GM12872 (cell line): ENCODE measurements around the gene VPS13A.

ENCODE experiments used
- TF ChIP-seq, protein P1 (sequence below): IDR thresholded peaks from 3 replicates; pipeline ENCODE4 v1.5.1; 2011; ENCODE audit warnings: low read depth, mild to moderate bottlenecking, low read length, moderate library complexity; ENCODE audit not compliant: insufficient read depth

Gene VPS13A

DNA sequence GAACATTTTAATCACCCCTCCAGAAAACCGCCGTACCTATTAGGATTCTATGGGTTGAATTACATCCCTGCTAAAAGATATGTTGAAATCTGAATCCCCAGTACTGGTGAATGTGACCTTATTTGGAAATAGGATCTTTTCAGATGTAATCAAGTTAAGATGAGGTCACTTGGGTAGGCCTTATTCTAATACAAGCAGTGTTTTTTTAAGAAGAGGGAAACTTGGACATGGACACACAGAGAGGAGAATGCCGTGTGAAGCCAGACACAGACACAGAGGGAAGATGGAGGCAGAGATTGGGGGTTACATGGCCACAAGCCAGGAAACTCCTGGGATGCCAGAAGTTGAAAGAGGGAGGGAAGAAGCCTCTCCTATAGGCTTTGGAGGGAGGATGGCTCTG, 287.3 kb downstream of the VPS13A start:
- TF ChIP-seq, protein P1, sequence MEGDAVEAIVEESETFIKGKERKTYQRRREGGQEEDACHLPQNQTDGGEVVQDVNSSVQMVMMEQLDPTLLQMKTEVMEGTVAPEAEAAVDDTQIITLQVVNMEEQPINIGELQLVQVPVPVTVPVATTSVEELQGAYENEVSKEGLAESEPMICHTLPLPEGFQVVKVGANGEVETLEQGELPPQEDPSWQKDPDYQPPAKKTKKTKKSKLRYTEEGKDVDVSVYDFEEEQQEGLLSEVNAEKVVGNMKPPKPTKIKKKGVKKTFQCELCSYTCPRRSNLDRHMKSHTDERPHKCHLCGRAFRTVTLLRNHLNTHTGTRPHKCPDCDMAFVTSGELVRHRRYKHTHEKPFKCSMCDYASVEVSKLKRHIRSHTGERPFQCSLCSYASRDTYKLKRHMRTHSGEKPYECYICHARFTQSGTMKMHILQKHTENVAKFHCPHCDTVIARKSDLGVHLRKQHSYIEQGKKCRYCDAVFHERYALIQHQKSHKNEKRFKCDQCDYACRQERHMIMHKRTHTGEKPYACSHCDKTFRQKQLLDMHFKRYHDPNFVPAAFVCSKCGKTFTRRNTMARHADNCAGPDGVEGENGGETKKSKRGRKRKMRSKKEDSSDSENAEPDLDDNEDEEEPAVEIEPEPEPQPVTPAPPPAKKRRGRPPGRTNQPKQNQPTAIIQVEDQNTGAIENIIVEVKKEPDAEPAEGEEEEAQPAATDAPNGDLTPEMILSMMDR: no peak

DNA sequence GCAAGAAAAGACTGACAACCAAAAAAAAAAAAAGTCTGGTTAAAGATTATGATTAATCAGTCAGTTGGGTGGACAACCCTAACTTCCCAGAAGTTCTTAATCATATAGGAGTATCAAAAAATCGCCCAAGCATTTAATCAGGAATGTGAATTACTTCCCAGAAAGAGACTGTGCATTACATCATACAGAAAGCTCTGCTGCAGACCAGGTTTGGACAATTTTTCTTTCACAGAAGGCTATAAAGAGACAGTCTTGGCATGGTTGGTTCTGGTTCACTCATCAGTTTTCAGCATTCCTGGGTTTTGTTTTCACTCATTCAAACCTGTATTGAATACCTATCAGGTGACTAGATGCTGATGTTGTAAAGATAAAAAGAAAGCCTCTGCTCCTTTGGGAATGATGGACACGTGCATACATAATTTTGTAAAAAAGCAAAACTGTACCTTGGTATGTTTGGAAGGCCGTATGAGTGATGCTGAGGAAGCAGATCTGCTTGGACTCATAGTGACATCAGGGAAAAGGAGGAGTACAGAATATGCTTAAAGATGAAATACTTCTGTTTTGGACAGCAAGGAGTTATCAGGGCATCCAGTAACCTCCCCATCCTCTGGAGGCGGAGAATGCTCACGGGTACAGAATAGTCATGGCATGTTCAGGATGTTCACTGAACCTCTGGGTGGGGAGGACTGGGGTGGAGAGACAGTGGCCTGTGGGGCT, 292.3 kb downstream of the VPS13A start:
- TF ChIP-seq, protein P1: no peak
